Liver (tissue), 9 donors: ENCODE data around the gene DOC2B. TPM values are rescaled to one million over a fixed set of nuclear protein-coding genes. Genes with fewer than 3 reads are reported as not detected.

Experiments used
- DNase-seq: peaks from one replicate; pipeline ENCODE4 v3.0.0-alpha.2; 2017; ENCODE audit warnings: low spot score
- H3K27ac ChIP-seq, 2 donors: one replicate each; pipeline ENCODE4 v1.7.0; 2013; ENCODE audit warnings: inconsistent platforms in 2 of 2, low read length in 2 of 2, control low read depth in 1 of 2, low read depth in 1 of 2, mild to moderate bottlenecking in 1 of 2
- H3K27me3 ChIP-seq, 4 donors: one replicate each; pipeline versions ENCODE4 v1.6.1 to v1.7.0; 2013; ENCODE audit warnings: low read length in 3 of 4, inconsistent platforms in 1 of 4, mild to moderate bottlenecking in 1 of 4, moderate library complexity in 1 of 4; ENCODE audit not compliant: control insufficient read depth in 4 of 4, insufficient read depth in 4 of 4
- H3K36me3 ChIP-seq, 4 donors: one replicate each; pipeline versions ENCODE4 v1.6.1 to v1.7.0; 2013; ENCODE audit warnings: low read length in 3 of 4, mild to moderate bottlenecking in 3 of 4, low read depth in 1 of 4, moderate library complexity in 1 of 4; ENCODE audit not compliant: control insufficient read depth in 4 of 4, insufficient read depth in 3 of 4
- H3K4me1 ChIP-seq, 4 donors: one replicate each; pipeline versions ENCODE4 v1.6.1 to v1.7.0; 2013; ENCODE audit warnings: low read length in 3 of 4, mild to moderate bottlenecking in 3 of 4, moderate library complexity in 1 of 4; ENCODE audit not compliant: control insufficient read depth in 4 of 4, insufficient read depth in 4 of 4
- H3K4me3 ChIP-seq, 3 donors: one replicate each; pipeline versions ENCODE4 v1.6.1 to v1.7.0; 2013; ENCODE audit warnings: low read length in 3 of 3, control low read depth in 1 of 3, low read depth in 1 of 3, mild to moderate bottlenecking in 1 of 3
- H3K9ac ChIP-seq, 2 donors: one replicate each; pipeline ENCODE4 v1.7.0; 2013; ENCODE audit warnings: low read length in 2 of 2, mild to moderate bottlenecking in 2 of 2, moderate library complexity in 2 of 2, control low read depth in 1 of 2, low read depth in 1 of 2
- H3K9me3 ChIP-seq, 4 donors: one replicate each; pipeline versions ENCODE4 v1.6.1 to v1.7.0; 2013; ENCODE audit warnings: low read length in 3 of 4; ENCODE audit not compliant: control insufficient read depth in 4 of 4
- FOXA1 ChIP-seq: IDR thresholded peaks from 2 replicates; pipeline ENCODE4 v1.6.1; 2016; ENCODE audit warnings: antibody characterized with exemption
- GABPA ChIP-seq, 2 donors: IDR thresholded peaks in 1 of 2; conservative IDR thresholded peaks in 1 of 2; 2 replicates each; pipeline ENCODE4 v1.6.1; 2016; ENCODE audit warnings: antibody characterized with exemption in 2 of 2, mild to moderate bottlenecking in 1 of 2, moderate library complexity in 1 of 2
- HNF4A ChIP-seq, 2 donors: conservative IDR thresholded peaks; 2 replicates each; pipeline ENCODE4 v1.6.1; 2016; ENCODE audit warnings: antibody characterized with exemption in 2 of 2, mild to moderate bottlenecking in 2 of 2
- HNF4G ChIP-seq: IDR thresholded peaks from 2 replicates; pipeline ENCODE4 v1.6.1; 2016; ENCODE audit warnings: antibody characterized with exemption
- JUND ChIP-seq, 2 donors: IDR thresholded peaks; 2 replicates each; pipeline ENCODE4 v1.6.1; 2016; ENCODE audit warnings: antibody characterized with exemption in 2 of 2
- NR2F2 ChIP-seq: IDR thresholded peaks from 2 replicates; pipeline ENCODE4 v1.6.1; 2016; ENCODE audit warnings: antibody characterized with exemption
- RAD21 ChIP-seq, 2 donors: IDR thresholded peaks; 2 replicates each; pipeline ENCODE4 v1.6.1; 2016; ENCODE audit warnings: antibody characterized with exemption in 2 of 2, mild to moderate bottlenecking in 2 of 2
- RXRA ChIP-seq, 2 donors: IDR thresholded peaks; 2 replicates each; pipeline ENCODE4 v1.6.1; 2017 to 2018; ENCODE audit warnings: antibody characterized with exemption in 2 of 2, mild to moderate bottlenecking in 1 of 2
- SP1 ChIP-seq: IDR thresholded peaks from 2 replicates; pipeline ENCODE4 v1.6.1; 2018; ENCODE audit warnings: antibody characterized with exemption, mild to moderate bottlenecking
- TAF1 ChIP-seq: conservative IDR thresholded peaks from 2 replicates; pipeline ENCODE4 v1.6.1; 2016; ENCODE audit warnings: antibody characterized with exemption, mild to moderate bottlenecking
- ZBTB33 ChIP-seq: IDR thresholded peaks from 2 replicates; pipeline ENCODE4 v1.6.1; 2016; ENCODE audit warnings: antibody characterized with exemption
- WGBS: extraction: QIAGEN DNeasy Blood & Tissue Kit; methylation state at CpG from one replicate; pipeline ENCODE4 v1.1.7; 2013; 5-methylcytosine and 5-hydroxymethylcytosine counted together
- polyA plus RNA-seq, 2 donors: library from polyadenylated mRNA; stranded (reverse) in 1 of 2; unstranded in 1 of 2; fragments of 200-250 nt in 1 of 2; fragments of >200 nt in 1 of 2; fragmentation: Nextera tagmentation in 1 of 2; extraction: Ambion mirVana in 1 of 2; gene quantifications; one replicate each; pipeline versions ENCODE4 v1.2.1 to v1.2.3, GENCODE V29; 2013 to 2015
- total RNA-seq, 2 donors: library from RNA; depleted of rRNA; stranded (reverse); fragments of >200 nt; gene quantifications; one replicate each; pipeline ENCODE4 v1.2.3, GENCODE V29; 2014
- TF ChIP-seq, protein P1 (sequence below): IDR thresholded peaks from 2 replicates; pipeline ENCODE4 v1.6.1; 2016; ENCODE audit warnings: antibody characterized with exemption
- TF ChIP-seq, protein P2 (sequence below): IDR thresholded peaks from 2 replicates; pipeline ENCODE4 v1.6.1; 2016; ENCODE audit warnings: antibody characterized with exemption, mild to moderate bottlenecking
- donor health status: healthy.
- donor health status: healthy.
- donor health status: healthy.
- donor health status: healthy.
- donor health status: healthy.

DOC2B gene
- total and polyA plus RNA-seq, 4 donors, result 0.08 to 1.0 (median 0.61) TPM

- Histone ChIP-seq H3K27ac (no peak overlapping the region), H3K36me3 (no peaks in the 10 kb centered on the region), H3K27me3 (no peaks in the 10 kb centered on the region), H3K4me3 (no peak overlapping the region), H3K4me1 (peaks cover 3 to 12% (median 11%) of the 10 kb centered on the region in 4 donors), H3K9me3 (no peaks in the 10 kb centered on the region), H3K9ac (no peak overlapping the region)
- TF ChIP-seq GABPA (IDR thresholded peaks at IDR 0.05 in 1 of 2, conservative IDR thresholded peaks at IDR 0.05 in 1 of 2) (no peak), HNF4G (no peak), RAD21 (IDR thresholded peaks at IDR 0.05) (no peak), RXRA (IDR thresholded peaks at IDR 0.05) (no peak), ZBTB33 (no peak), TAF1 (no peak), FOXA1 (no peak), HNF4A (conservative IDR thresholded peaks at IDR 0.05) (no peak), JUND (IDR thresholded peaks at IDR 0.05) (no peak)
- TF ChIP-seq, protein P1, sequence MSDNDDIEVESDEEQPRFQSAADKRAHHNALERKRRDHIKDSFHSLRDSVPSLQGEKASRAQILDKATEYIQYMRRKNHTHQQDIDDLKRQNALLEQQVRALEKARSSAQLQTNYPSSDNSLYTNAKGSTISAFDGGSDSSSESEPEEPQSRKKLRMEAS, result no peak
- TF ChIP-seq, protein P2, sequence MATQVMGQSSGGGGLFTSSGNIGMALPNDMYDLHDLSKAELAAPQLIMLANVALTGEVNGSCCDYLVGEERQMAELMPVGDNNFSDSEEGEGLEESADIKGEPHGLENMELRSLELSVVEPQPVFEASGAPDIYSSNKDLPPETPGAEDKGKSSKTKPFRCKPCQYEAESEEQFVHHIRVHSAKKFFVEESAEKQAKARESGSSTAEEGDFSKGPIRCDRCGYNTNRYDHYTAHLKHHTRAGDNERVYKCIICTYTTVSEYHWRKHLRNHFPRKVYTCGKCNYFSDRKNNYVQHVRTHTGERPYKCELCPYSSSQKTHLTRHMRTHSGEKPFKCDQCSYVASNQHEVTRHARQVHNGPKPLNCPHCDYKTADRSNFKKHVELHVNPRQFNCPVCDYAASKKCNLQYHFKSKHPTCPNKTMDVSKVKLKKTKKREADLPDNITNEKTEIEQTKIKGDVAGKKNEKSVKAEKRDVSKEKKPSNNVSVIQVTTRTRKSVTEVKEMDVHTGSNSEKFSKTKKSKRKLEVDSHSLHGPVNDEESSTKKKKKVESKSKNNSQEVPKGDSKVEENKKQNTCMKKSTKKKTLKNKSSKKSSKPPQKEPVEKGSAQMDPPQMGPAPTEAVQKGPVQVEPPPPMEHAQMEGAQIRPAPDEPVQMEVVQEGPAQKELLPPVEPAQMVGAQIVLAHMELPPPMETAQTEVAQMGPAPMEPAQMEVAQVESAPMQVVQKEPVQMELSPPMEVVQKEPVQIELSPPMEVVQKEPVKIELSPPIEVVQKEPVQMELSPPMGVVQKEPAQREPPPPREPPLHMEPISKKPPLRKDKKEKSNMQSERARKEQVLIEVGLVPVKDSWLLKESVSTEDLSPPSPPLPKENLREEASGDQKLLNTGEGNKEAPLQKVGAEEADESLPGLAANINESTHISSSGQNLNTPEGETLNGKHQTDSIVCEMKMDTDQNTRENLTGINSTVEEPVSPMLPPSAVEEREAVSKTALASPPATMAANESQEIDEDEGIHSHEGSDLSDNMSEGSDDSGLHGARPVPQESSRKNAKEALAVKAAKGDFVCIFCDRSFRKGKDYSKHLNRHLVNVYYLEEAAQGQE, result no peak
- DNase-seq, result no peak
- WGBS, result 87% methylated on average over 26 of the region's 26 CpGs
These were observed 29.3 kb downstream of the DOC2B start for GRCh38 chr17:151886-152859.

- Histone ChIP-seq H3K9me3 (no peaks in the 10 kb centered on the region), H3K27me3 (no peaks in the 10 kb centered on the region), H3K4me1 (peaks cover 3 to 12% (median 11%) of the 10 kb centered on the region in 4 donors), H3K4me3 (no peak overlapping the region), H3K36me3 (no peaks in the 10 kb centered on the region), H3K9ac (no peak overlapping the region), H3K27ac (peak overlapping the region in 1 of 2 donors; percentile 34)
- WGBS, result 59% methylated on average over 2 of the region's 2 CpGs
- DNase-seq, result no peak
- TF ChIP-seq SP1 (peak; percentile 51), HNF4A (conservative IDR thresholded peaks at IDR 0.05) (peak; percentile 90 to 94), NR2F2 (no peak), JUND (IDR thresholded peaks at IDR 0.05) (peak in 1 of 2 donors; percentile 50), FOXA1 (no peak), HNF4G (peak; percentile 52), RXRA (IDR thresholded peaks at IDR 0.05) (peak; percentile 71 to 87)
- TF ChIP-seq, protein P2, result peak; percentile 40
These were observed 30.4 kb downstream of the DOC2B start for GRCh38 chr17:151004-151403.
